Glutamatergic neuron (in vitro differentiated cells): Measurements from ENCODE around the gene TBC1D8. TPM values are rescaled to one million over a fixed set of nuclear protein-coding genes. Genes with fewer than 3 reads are reported as not detected.

ENCODE experiments used
- DNase-seq: peaks from one replicate; pipeline ENCODE4 v3.0.0; 2022
- H3K27ac Mint-ChIP-seq: one replicate; pipeline ENCODE4 v1.8.0; 2020; ENCODE audit warnings: mild to moderate bottlenecking, mixed read lengths, inconsistent platforms; ENCODE audit not compliant: unreplicated experiment
- H3K27me3 Mint-ChIP-seq: one replicate; pipeline ENCODE4 v1.8.0; 2020; ENCODE audit warnings: mild to moderate bottlenecking, moderate library complexity, mixed read lengths, inconsistent platforms; ENCODE audit not compliant: unreplicated experiment
- H3K36me3 Mint-ChIP-seq: one replicate; pipeline ENCODE4 v1.8.0; 2020; ENCODE audit warnings: mild to moderate bottlenecking, mixed read lengths, inconsistent platforms; ENCODE audit not compliant: unreplicated experiment
- H3K4me1 Mint-ChIP-seq: one replicate; pipeline ENCODE4 v1.8.0; 2020; ENCODE audit warnings: mild to moderate bottlenecking, low read depth, mixed read lengths, inconsistent platforms; ENCODE audit not compliant: unreplicated experiment
- H3K4me3 Mint-ChIP-seq: one replicate; pipeline ENCODE4 v1.8.0; 2020; ENCODE audit warnings: mild to moderate bottlenecking, mixed read lengths, inconsistent platforms; ENCODE audit not compliant: unreplicated experiment
- H3K9me3 Mint-ChIP-seq: one replicate; pipeline ENCODE4 v1.8.0; 2020; ENCODE audit warnings: mild to moderate bottlenecking, moderate library complexity, mixed read lengths, inconsistent platforms; ENCODE audit not compliant: unreplicated experiment
- CTCF ChIP-seq: fragments of 200-600 bp; sonication (generic); IDR thresholded peaks from one replicate; pipeline ENCODE4 v1.5.0; 2021; ENCODE audit not compliant: partially characterized antibody, unreplicated experiment
- total RNA-seq: library from RNA; stranded (reverse); fragmentation: NEBNext Ultra II Directional; extraction: Animal tissue kit (Norgen Biotek cat#: 25700); gene quantifications from one replicate; pipeline ENCODE4 v1.2.1, GENCODE V29; 2021; ENCODE audit not compliant: unreplicated experiment

TBC1D8 gene
- total RNA-seq, 1 donor from 2014 or later: 14.6 TPM

- Mint-ChIP-seq H3K36me3 (no peaks in the 10 kb centered on the region), H3K27ac (no peak overlapping the region), H3K9me3 (peaks cover 2% of the 10 kb centered on the region), H3K27me3 (no peaks in the 10 kb centered on the region), H3K4me1 (no peaks in the 10 kb centered on the region), H3K4me3 (no peak overlapping the region)
- TF ChIP-seq CTCF: no peak
- no peak for DNase-seq
These were observed 188.7 kb downstream of the TBC1D8 start for GRCh38 chr2:100962366-100963025.

GRCh38 chr2:100960688-100961087, 190.5 kb downstream of the TBC1D8 start:
- no peak overlapping the region for H3K27ac Mint-ChIP-seq
- H3K27me3 Mint-ChIP-seq: no peaks in the 10 kb centered on the region
- H3K36me3 Mint-ChIP-seq: no peaks in the 10 kb centered on the region
- H3K9me3 Mint-ChIP-seq: peaks cover 2% of the 10 kb centered on the region
- H3K4me3 Mint-ChIP-seq: no peak overlapping the region
- no peak for DNase-seq
- no peak for TF ChIP-seq CTCF
- no peaks in the 10 kb centered on the region for H3K4me1 Mint-ChIP-seq

GRCh38 chr2:100959225-100959880, 191.8 kb downstream of the TBC1D8 start:
- Mint-ChIP-seq H3K36me3 (no peaks in the 10 kb centered on the region), H3K27me3 (no peaks in the 10 kb centered on the region), H3K4me1 (no peaks in the 10 kb centered on the region), H3K9me3 (peaks cover 2% of the 10 kb centered on the region), H3K4me3 (no peak overlapping the region), H3K27ac (no peak overlapping the region)
- TF ChIP-seq CTCF: no peak
- no peak for DNase-seq

- no peak for DNase-seq
- peaks cover 2% of the 10 kb centered on the region for H3K9me3 Mint-ChIP-seq
- no peaks in the 10 kb centered on the region for H3K27me3 Mint-ChIP-seq
- no peak for TF ChIP-seq CTCF
- H3K27ac Mint-ChIP-seq: no peak overlapping the region
- H3K4me1 Mint-ChIP-seq: no peaks in the 10 kb centered on the region
- no peak overlapping the region for H3K4me3 Mint-ChIP-seq
- no peaks in the 10 kb centered on the region for H3K36me3 Mint-ChIP-seq
These were observed 193.1 kb downstream of the TBC1D8 start for GRCh38 chr2:100957996-100958653.

Other genes starting within 250 kb of the TBC1D8 start
- 761 TPM for gene RPL31, start 149.1 kb downstream of the TBC1D8 start, total RNA-seq
- gene CNOT11, start 101.5 kb upstream of the TBC1D8 start, total RNA-seq: 35.6 TPM
- gene RNF149, start 157.3 kb upstream of the TBC1D8 start, total RNA-seq: 26.9 TPM
- 1.3 TPM for gene CREG2, start 236.1 kb upstream of the TBC1D8 start, total RNA-seq